K562 (cell line): ENCODE data around the gene DLX2. TPM values are rescaled to one million over a fixed set of nuclear protein-coding genes. Genes with fewer than 3 reads are reported as not detected.
A peak's percentile ranks its signal among the peaks of the same experiment; 100 is the strongest.

Experiments used
- ASH1L ChIP-seq: fragments of 450-650 bp; IDR thresholded peaks from 2 replicates; pipeline ENCODE4 v1.6.1; 2018; ENCODE audit warnings: borderline replicate concordance, mild to moderate bottlenecking, low read depth; ENCODE audit not compliant: partially characterized antibody
- CTCF ChIP-seq, 3 experiments: IDR thresholded peaks in 2 of 3; conservative IDR thresholded peaks in 1 of 3; 2 replicates each; pipeline ENCODE4 v1.5.1; 2011 to 2012; ENCODE audit warnings: low read length in 3 of 3, mild to moderate bottlenecking in 3 of 3, control low read depth in 2 of 3, improper control_type of control experiment in 1 of 3, inconsistent platforms in 1 of 3, low read depth in 1 of 3, mixed read lengths in 1 of 3, moderate library complexity in 1 of 3; ENCODE audit not compliant: insufficient read depth in 2 of 3
- CUX1 ChIP-seq: fragments of 200-800 bp; sonication (Bioruptor generic); IDR thresholded peaks from 2 replicates; pipeline ENCODE4 v1.6.1; 2016; ENCODE audit warnings: missing genetic modification characterization, missing compliant biosample characterization
- MXI1 ChIP-seq: IDR thresholded peaks from 2 replicates; pipeline ENCODE4 v1.6.1; 2011; ENCODE audit warnings: low read depth, mild to moderate bottlenecking, improper control_type of control experiment, low read length
- RREB1 ChIP-seq: fragments of 250-450 bp; sonication (Bioruptor Pico); IDR thresholded peaks from 2 replicates; pipeline ENCODE4 v1.4.0; 2020
- SAFB ChIP-seq: fragments of 200-400 bp; formaldehyde crosslinking; IDR thresholded peaks from 2 replicates; pipeline ENCODE4 v1.6.1; 2017; ENCODE audit warnings: low read depth, low read length, borderline replicate concordance
- TEAD4 ChIP-seq, 2 experiments: sonication (generic) in 1 of 2; formaldehyde crosslinking in 1 of 2; IDR thresholded peaks; 2 replicates each; pipeline versions ENCODE4 v1.6.1 to v1.8.0; 2012 to 2022; ENCODE audit warnings: borderline replicate concordance in 1 of 2, inconsistent platforms in 1 of 2, low read length in 1 of 2, mild to moderate bottlenecking in 1 of 2, missing genetic modification reagents in 1 of 2
- TFAP4 ChIP-seq: sonication (generic); formaldehyde crosslinking; IDR thresholded peaks from 2 replicates; pipeline ENCODE4 v1.8.0; 2022; ENCODE audit warnings: missing genetic modification reagents, mild to moderate bottlenecking, moderate library complexity, borderline replicate concordance
- TSC22D4 ChIP-seq: fragments of 450-650 bp; IDR thresholded peaks from 2 replicates; pipeline ENCODE4 v1.6.1; 2016; ENCODE audit warnings: missing genetic modification characterization, missing biosample characterization, control low read depth
- ZNF347 ChIP-seq: fragments of 450-650 bp; formaldehyde crosslinking; IDR thresholded peaks from 2 replicates; pipeline ENCODE4 v1.4.0; 2020; ENCODE audit warnings: low read depth, mild to moderate bottlenecking, moderate library complexity
- polyA plus RNA-seq, 8 experiments: library from polyadenylated mRNA; depleted of rRNA in 4 of 8; stranded (reverse) in 5 of 8; unstranded in 3 of 8; fragments of >200 nt; fragmentation: Nextera tagmentation in 2 of 8; fragmentation: Illumina TruSeq in 1 of 8; extraction: Ambion mirVana in 2 of 8; extraction: Trizol in 1 of 8; gene quantifications; 2 replicates each; pipeline versions ENCODE4 v1.2.1 to v1.2.3, GENCODE V29; 2011 to 2014; ENCODE audit warnings: inconsistent platforms in 1 of 8, missing spikeins in 1 of 8
- total RNA-seq, 7 experiments: library from RNA; depleted of rRNA in 6 of 7; stranded (reverse); fragments of >200 nt in 6 of 7; fragmentation: Illumina TruSeq in 2 of 7; extraction: Trizol in 2 of 7; gene quantifications; 2 replicates each; pipeline versions ENCODE4 v1.2.1 to v1.2.3, GENCODE V29; 2011 to 2021; ENCODE audit warnings: low replicate concordance in 1 of 7

DLX2 gene
- total and polyA plus RNA-seq, 9 of the 15 experiments (the other 6 are each of a cell fraction or from before 2014, with no cell fraction given) = 0.14 to 4.3 (median 0.86) TPM

GRCh38 chr2:172098650-172099471 lies 3.8 kb downstream of the DLX2 start (continued):
- TF ChIP-seq CUX1 (CRISPR knock-in tag) = 0 out of 2 replicates have a peak, but pooled peaks have one; percentile 46
- TF ChIP-seq TEAD4 (IDR thresholded peaks at IDR 0.05; ENCODE audit: low read length) = peak; percentile 43
- TF ChIP-seq TEAD4 (CRISPR knock-in tag; IDR thresholded peaks at IDR 0.05; ENCODE audit: borderline replicate concordance) = no peak
- TF ChIP-seq TFAP4 = peak; percentile 77
- peak in 1 of 3 experiments; percentile 25; a peak in 2 of 6 replicates for TF ChIP-seq CTCF (IDR thresholded peaks at IDR 0.05 in 2 of 3, conservative IDR thresholded peaks at IDR 0.05 in 1 of 3; ENCODE audit: insufficient read depth in 2 of 3, low read depth in 1 of 3, low read length in 3 of 3)
- TF ChIP-seq MXI1 = no peak
- TF ChIP-seq ASH1L = peak; percentile 36
- no peak for TF ChIP-seq ZNF347 (CRISPR knock-in tag)
- no peak for TF ChIP-seq TSC22D4 (tag)
- TF ChIP-seq RREB1 = no peak
- peak; percentile 95 for TF ChIP-seq SAFB
